Measurements from ENCODE around the gene STK38.

DNA sequence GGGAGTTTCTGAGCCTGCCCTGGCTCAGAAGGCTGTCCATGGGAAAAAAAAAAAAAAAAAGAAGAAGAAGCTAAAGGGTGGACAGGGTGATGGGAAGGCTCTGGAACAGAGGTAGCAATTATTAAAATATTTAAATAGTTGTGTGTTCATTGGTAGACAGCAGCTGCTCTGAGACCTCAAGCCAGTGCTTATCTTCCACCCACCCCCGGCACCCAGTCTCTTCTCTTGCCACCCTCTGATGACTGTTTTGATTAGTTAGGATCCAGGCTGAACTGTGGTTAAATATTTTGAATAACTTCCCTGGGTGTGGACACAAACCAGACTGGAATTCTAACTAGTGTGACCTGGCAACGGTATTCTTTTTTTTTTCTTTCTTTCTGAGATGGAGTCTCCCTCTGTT is 30.0 kb upstream of the STK38 start:
- no peak for TF ChIP-seq EZH2 (IDR thresholded peaks at IDR 0.05; ENCODE audit: low read length, unreplicated experiment)
- TF ChIP-seq, protein P1, sequence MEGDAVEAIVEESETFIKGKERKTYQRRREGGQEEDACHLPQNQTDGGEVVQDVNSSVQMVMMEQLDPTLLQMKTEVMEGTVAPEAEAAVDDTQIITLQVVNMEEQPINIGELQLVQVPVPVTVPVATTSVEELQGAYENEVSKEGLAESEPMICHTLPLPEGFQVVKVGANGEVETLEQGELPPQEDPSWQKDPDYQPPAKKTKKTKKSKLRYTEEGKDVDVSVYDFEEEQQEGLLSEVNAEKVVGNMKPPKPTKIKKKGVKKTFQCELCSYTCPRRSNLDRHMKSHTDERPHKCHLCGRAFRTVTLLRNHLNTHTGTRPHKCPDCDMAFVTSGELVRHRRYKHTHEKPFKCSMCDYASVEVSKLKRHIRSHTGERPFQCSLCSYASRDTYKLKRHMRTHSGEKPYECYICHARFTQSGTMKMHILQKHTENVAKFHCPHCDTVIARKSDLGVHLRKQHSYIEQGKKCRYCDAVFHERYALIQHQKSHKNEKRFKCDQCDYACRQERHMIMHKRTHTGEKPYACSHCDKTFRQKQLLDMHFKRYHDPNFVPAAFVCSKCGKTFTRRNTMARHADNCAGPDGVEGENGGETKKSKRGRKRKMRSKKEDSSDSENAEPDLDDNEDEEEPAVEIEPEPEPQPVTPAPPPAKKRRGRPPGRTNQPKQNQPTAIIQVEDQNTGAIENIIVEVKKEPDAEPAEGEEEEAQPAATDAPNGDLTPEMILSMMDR (conservative IDR thresholded peaks at IDR 0.05; ENCODE audit: low read depth, low read length), result no peak
- no peak for TF ChIP-seq EZH2phosphoT487 (IDR thresholded peaks at IDR 0.05; ENCODE audit: borderline replicate concordance, low read length)
